Fibroblast of skin of right biceps (primary cell): ENCODE results near the gene MRPS7.

Experiments used
- DNase-seq: peaks from one replicate; pipeline ENCODE4 v3.0.0-alpha.2; 2013

MRPS7 gene

DNA sequence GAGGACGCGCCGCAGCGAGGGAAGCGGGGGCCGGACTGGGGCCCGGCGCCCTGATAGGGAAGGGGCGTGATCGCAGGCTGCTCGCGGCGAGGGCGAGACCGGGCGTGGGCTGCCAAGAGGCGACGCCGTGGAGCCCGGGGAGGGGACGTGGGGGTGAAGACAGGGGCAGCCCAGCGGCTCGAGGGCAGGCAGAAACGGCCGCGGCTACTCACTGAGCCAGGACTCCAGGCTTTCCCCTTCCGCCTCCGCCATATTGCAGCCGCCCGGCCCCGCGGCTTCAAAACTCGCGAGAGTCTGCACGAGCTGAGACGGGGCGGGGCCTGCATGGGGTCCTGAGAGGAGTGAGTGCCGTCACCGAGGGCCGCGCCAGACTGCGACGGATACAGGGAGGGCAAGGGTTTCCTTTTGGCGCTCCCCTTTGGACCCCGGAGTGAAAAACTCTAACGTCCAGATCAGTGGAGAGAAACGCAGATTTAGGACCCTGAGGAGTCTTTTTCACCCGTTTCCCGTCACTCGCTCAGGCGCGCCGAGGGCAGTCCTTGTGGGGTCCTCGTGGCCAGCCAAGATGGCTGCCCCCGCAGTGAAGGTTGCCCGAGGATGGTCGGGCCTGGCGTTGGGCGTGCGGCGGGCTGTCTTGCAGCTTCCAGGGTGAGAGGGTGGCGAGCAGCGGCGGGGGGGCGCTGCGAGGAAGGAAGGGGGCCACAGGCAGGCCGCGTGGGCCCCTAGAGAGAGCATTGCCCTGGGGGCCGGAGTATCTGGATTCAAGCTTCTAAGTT, at the start of gene MRPS7, which contains the start of gene GGA3:
MRPS7 (plus strand) TSS at position 544 of the 776 bp plus-strand sequence; CDS start at position 566, 22 bp downstream.
GGA3 (minus strand) TSS at position 271 of the 776 bp plus-strand sequence; CDS start at position 252, 19 bp downstream.
- peak; percentile 94 for DNase-seq

DNA sequence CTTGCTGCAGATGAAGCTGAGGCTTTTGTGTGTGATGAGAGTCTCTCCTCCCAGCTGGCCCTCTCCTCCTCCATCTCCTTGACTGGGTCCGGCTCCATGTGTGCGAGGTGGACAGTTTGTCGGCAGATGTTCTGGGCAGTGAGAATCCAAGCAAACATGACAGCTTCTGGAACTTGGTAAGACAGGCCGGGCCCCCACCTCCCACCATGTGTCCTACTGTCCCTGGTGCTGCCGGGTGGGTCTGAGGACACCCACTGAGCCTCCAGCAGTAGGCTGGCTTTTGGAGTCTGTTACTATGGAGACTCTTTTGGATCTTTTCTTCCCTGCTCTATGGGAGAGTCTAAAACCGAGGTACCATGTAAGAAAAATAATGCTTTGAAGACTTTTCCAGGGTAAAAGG, 43.5 kb upstream of the MRPS7 start:
- no peak for DNase-seq

DNA sequence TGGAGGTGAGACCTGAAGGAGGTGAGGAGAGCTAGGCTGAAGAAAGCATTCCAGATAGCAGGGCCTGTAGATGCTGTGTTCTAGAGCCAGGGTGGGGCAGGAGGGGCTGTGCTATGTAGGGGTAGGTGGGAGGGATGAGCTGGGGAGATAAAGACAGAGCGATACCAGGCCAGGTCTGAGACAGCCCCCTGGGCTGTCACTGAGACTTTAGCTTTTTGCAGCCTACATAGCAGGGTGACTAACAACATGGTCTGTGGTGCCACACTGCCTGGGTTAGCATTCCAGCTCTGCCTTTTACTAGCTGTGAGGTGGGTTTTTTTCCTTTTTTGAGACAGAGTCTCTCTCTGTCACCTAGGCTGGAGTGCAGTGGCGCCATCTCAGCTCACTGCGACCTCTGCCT, 41.9 kb upstream of the MRPS7 start:
- no peak for DNase-seq

DNA sequence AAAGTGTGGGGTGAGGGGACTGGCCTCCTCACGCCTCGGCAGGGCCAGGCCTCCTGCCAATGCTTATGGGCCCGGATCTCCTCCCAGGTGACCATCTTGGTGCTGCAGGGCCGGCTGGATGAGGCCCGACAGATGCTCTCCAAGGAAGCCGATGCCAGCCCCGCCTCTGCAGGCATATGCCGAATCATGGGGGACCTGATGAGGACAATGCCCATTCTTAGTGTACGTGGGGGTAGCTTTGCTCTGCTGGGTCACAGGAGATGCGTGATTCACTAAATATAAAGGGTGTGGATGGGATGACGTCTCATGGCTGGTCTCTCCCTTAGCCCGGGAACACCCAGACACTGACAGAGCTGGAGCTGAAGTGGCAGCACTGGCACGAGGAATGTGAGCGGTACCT, 36.7 kb upstream of the MRPS7 start:
- DNase-seq, result no peak

DNA sequence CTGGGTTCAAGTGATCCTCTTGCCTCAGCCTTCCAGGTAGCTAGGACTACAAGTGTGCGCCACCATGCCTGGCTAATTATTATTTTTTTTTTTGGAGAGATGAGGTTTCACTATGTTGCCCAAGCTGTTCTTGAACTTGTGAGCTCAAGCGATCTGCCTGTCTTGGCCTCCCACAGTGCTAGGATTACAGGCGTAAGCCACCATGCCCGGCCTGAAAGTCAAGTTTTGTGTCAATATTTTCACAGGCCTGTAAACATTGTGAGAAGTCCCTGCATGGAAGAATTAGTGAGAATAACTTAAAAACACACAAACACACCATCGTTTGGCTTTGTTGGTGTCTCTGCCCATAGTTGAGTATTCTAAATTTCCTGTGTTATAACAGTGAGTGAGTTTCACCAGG, 34.0 kb upstream of the MRPS7 start:
- no peak for DNase-seq

DNA sequence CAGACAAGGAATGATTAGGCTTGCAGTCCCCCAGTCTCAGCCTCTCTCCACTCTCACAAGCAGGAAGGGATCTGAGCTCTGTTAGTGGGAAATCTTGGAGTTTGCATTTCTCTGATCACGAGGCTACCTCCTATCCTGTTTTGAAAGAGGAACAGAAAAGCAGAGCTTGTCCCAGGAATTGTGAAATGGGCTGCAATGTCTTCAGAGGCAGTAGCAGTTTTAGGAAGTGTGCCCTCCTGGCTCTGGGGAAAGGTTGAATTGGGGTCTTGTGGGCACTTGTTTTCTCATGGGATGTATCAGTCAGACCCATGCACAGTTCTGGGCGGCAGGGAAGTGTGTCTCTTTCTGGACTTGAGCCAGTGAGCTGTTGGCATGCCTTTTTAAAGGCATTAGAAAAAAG, 33.4 kb upstream of the MRPS7 start:
- DNase-seq, result no peak

DNA sequence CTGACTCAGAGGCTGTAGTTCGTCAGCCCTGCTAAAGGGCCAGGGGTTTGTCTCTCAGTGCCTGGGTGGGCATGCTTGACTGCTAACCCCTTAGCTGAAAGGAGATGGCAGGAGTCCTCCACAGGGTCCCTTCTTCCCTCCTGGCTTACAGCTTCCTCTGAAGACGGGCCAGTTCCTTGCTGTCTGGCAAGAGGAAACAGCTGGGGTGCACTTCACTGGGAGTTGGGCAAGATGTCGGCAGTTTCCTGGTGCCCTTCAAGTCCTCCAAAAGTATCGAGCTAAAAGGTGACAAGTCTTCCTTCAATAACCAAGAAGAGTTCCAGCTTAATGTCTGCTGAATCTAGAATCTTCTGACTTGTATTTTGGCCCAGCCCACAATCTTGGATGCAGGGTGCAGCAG, 32.8 kb upstream of the MRPS7 start:
- no peak for DNase-seq

DNA sequence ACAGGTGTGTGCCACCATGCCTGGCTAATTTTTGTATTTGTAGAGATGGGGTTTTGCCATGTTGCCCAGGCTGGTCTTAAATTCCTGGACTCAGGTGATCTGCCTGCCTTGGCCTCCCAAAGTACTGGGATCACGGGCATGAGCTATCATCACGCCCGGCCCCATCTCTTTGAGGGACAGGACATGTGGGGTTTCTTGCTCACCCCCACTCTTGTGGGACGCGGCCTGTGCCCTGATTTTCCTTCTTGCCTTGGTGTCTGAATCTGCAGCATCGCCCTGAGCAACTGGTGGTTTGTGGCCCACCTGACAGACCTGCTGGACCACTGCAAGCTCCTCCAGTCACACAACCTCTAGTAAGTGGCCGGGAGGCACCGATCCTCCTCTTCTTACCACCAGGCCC, 30.6 kb upstream of the MRPS7 start:
- DNase-seq, result no peak

DNA sequence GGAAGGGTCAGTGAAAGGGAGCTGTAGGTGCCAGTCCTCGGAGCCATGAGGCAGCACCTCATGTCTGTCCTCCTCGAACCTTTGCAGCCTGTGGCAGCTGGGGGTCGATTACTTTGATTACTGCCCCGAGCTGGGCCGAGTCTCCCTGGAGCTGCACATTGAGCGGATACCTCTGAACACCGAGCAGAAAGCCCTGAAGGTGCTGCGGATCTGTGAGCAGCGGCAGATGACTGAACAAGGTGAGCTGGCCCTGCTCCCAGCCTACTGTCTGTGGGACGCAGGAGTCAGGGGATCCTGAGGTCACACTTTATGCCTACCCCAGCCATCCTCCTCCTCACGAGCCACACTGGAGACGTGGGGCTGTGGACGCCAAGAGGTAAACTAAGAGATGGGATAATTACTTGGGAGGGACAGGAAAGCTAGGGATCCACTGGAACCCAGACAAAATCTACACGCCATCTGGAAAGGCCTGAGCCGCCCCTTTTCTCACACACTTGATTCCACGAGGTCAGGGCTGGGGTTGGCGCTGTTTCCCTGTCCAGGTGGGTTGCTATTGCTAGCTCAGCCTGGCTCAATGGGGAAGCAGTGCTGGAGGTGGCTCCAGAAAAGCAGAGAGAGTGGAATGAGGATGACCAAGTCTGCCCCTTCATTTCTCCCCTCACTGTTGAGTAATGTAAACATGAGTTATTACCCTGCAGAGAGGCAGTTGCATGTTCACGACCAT, 29.8 kb upstream of the MRPS7 start:
- no peak for DNase-seq

DNA sequence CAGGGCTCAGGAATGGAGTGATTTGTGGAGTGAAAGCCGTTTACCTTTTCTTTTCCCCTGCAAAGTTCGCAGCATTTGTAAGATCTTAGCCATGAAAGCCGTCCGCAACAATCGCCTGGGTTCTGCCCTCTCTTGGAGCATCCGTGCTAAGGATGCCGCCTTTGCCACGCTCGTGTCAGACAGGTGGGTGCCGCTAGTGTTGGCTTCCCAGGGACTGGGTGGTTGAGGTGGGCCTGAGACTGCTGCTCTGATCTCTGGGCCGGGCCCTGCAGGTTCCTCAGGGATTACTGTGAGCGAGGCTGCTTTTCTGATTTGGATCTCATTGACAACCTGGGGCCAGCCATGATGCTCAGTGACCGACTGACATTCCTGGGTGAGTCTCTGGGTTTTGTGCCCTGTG, 28.9 kb upstream of the MRPS7 start:
- no peak for DNase-seq

DNA sequence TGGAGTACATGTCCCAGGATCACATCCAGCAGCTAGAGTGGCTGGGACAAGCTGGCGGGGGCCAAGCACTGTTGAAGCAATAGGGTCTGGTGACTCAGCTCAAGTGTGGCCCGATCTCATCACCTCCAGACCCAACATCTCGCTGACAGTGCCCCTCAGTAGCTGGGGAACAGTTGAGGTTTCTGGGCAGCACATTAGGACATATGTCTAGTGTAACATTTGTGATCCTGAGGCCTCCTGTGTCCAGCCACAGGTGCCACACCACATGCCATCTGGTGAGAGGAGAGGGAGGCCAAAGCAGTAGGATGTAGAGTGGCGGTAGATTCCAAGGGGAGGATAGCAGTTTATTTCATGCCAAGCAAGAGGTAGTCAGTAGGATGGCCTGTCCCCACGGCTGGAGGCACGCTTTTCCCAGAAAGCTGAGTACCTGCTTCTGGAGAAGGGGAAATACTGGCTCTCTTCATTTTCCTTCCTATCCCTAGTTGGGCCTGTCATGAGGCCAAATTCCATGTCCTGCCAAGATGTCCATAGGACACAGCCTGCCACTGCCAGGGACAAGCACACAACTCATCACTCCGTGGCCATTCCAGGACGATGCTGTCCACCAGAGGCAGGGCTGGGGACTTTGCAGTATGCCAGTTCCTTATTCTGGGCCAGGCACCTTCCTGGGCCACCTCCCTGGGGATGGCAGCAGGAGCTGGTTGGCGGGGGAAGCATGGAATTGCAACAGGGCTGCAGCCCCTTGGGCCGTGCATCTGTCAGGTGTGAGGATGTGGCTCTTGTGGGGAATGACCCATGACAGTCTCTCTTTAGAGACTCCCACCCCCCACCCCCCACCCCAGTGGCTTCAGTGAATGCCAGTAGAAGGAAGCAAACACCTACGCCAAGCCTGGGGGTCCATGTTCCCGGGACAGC, 24.3 kb upstream of the MRPS7 start:
- DNase-seq, result no peak

DNA sequence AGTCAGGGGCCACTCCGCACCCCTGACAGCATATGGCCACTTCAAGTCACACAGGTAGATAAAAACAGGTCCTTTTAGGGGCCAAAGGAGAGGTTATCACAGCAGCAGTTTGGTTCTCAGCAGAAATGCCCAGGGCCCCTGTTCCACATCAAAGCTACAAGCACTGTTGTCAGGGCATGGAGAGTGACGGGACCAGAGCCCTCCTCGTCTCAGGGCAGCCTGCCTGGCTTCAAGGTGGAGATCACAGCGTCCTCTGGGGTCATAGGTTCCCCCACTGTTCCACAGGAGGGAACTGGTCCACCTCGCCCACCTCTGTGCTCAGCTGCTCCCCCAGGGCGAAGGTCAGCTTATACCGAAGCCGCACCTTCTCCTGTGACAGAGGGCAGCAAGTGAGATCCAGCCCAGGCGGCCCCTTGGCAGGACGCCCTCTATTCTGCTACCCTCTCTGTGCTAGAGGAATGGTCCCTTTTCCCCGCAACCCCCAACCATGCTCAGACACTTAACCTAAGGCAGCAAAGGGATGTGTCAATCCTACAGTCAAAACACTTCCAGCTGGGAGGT, 23.6 kb upstream of the MRPS7 start:
- no peak for DNase-seq

DNA sequence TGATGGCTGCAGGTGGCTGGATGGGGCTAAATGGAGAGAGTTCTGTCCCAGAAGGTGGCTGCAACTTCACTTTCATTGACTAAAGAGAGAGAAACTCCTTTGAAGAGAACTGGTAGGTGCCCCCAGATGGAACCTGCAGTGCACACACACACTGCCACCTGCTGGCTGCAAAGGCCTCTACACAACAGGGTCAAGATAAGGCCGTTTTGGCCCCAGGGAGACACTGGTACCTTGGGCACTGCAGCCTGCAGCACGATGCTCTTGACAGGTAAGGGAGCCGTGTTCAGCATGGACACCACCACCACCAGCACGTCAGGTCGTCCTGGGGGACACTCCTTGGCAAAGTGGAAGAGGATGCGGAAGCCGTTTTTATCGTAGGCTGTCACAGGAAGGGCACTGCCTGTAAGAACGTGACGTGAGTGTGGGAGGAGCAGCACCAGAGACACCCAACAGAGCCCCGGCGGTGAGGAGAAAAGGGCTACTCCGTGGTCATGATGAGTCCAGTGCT, 22.9 kb upstream of the MRPS7 start:
- DNase-seq, result peak; percentile 57

DNA sequence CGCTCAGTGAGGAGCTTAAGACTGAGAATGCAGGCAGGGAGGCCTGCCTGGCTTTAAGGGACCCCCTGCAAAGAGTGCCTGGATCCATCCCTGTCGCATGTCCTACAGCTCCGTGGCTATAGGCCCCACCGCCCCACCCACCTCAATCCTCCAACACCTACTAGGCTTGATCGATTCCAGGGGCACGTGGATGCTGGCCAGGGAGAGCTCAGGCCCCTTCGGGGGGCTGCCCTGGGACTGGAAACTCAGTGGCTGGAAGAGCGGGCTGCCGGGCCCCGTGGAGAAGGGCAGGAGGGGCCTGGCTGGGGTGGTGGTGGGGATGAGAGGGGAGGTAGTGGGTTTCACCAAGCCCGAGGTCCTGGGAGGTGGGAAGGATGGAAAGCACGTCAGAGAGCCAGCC, 22.5 kb upstream of the MRPS7 start:
- no peak for DNase-seq

DNA sequence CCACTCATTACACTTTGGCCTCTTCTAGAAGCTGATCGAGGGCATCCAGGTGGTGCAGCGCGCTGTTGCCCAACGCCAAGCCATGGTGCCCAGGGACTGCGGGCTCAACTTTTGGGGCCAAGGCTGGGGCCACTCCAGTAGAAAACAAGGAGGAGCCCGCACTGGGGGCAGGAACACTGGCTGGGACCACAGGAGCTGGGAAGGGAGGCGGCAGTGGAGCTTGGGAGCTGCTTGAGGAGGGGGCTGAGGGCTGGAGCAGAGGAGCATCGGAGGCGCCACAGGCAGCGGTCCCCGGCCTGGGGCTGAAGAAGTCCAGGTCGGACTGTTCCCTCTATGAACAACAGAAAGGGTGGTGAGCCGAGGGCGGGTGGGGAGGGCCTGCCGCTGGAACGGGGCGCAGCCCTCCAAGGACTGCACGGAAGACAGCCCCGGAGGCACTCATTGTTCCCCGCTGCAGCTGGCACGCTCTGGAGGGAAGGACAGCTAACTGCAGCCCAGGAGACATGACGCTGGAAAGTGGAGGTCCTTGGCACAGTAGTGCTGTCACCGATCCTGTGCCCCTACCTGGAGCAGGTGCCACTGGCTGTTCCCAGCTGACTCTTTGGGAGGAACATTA, 21.8 kb upstream of the MRPS7 start:
- no peak for DNase-seq

DNA sequence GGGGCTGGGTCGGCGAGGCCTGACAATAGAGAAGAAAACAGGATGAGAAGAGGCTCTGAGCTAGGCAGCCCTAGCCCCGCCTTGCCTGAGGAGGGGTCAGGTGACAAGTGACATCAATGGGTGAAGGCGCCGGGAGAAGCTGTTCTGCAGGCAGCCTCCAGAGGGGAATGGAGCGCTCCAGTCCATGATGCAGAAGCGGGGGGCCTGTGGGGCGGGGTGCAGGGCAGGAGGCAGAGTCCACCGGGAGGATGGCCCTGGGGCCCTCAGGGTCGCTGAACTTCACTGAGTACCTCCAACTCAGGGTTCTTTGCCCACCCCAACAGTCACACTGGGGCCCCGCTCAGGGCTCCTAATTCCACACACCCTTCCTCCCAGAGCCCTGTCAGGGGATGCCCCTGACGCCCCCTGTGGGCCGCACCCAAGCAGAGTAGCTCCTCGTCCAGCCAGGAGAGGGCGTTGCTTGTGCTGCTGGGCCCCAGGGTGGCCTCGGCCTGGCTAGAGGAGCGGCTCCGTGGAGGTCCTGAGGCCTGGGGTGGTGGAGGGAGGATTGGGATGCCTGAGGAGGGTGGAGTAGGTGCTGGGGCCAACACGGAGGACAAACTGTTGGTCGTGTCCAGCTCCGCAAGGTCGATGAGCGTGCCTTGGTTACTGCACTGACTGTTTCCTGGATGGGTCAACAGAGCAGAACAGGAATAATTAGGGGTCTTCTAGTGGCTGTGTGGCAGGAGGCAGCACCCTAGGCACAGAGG, 21.1 kb upstream of the MRPS7 start:
- peak; percentile 44 for DNase-seq

DNA sequence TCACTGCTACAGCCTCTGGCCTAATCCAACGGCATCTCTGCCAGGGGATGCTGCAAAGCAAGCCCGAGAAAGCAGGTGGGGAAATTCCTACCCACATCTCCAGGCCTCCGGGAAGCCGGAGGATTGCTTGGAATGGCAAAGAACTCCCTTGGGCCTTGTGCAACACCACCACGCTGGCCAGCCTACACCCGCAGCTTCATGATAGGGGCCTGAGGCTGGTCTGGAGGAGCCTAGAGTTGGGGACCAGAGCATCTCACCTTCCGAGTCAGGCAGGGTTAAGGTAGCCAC, 20.6 kb upstream of the MRPS7 start:
- DNase-seq, result peak; percentile 17

DNA sequence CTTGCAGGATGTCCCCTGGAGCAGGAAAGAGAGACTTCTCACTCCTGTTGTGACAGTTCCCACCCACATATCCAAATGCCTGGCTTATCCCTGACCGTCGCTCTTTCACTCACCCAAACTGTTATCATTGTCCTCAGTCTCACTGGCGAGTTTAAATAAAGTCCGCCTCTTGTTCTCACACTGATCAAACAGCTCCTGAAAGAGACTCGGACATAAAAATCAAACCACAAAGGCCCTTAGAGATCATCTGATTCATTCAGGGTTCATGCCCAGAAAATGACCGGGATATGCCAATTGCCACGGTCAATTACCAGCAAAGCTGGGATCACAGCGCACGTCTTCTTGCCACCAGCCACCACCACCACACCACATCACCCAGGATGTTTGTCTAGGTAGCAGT, 20.2 kb upstream of the MRPS7 start:
- DNase-seq, result no peak

DNA sequence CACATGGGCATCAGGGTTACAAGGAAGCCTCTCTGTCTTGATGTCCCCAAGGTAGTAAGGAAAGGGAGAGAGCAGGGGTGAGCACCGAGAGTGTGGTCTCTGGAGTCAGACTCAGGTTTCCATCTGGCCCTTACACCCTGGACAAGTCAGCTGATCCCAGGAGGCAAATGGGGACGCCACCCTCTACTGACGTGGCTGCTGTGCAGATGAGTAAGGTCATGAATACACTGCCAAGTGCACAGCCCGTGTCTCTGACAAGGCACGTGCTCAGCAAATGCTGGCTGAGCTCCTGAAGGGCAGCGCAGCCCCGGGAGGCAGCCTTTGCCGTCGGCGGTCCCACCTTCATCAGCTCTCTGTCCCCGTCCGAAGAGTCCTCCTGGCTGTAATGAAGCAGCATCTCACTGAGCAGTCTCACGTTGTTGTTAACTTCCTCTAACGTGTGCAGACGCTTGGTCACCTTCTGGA, 19.7 kb upstream of the MRPS7 start:
- peak; percentile 25 for DNase-seq

DNA sequence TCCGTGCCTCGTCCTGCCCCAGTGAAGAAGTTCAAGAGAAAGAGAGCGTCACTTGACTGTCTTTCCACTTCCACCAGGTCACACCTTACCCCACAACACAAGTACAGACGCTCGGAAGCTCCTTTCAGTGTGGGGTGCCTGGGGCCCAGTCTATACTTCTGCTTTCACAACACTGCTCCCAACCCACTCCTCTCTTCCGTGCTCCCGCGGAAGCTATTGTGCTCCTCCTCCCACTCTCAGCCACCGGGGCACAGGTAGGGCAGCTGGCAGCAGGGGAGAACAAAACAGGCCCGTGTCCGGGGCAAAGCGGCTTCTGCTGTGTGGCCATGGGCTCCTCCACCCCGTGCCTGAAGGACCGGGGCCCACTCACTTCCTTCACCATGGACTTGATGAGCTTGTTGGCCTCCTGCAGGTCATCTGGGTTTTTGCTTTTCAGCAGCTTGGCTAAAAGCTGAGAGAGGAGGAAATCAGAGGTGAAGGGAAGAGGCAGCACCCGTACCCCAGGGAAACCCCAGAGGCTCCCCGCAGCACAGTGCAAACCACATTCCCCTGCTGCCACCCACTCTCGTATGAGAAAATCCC, 19.1 kb upstream of the MRPS7 start:
- DNase-seq, result no peak
